Measurements from ENCODE around the gene C19orf85.

C19orf85 gene

DNA sequence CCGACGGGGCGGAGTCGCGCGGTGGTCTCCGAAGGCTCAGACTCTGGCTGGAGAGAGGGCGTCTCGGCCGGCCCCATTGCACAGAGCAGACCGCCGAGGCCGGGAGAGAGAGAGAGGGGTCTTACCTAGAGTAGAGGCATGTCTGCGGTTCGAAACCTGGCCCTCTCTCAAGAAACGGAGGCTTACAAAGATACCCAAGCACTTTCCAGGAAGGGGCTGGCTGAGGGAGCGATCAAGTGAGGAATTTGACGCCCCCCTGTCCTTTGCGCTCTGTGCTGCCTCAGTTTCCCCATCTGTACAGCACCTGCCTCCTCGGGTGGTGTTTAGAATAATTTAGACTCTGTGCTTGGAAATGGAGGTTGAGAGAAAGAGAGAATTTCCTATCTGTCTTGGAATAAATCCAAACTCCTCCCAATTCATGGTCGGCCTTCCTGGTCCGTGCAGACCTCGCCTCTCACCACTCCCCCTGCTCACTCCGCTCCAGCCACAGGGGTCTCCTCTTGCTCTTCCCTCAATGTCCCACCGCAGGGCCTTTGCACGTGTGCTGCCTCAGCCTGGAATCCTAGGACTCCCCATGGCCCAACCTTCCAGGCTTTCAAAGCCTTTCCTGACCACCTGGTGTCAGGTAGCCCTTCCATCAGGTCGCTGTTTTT lies 2.5 kb downstream of the C19orf85 start:
- peak; percentile 80 for TF ChIP-seq ZBTB7A (IDR thresholded peaks at IDR 0.05; ENCODE audit: low read depth)
- TF ChIP-seq, protein P1, sequence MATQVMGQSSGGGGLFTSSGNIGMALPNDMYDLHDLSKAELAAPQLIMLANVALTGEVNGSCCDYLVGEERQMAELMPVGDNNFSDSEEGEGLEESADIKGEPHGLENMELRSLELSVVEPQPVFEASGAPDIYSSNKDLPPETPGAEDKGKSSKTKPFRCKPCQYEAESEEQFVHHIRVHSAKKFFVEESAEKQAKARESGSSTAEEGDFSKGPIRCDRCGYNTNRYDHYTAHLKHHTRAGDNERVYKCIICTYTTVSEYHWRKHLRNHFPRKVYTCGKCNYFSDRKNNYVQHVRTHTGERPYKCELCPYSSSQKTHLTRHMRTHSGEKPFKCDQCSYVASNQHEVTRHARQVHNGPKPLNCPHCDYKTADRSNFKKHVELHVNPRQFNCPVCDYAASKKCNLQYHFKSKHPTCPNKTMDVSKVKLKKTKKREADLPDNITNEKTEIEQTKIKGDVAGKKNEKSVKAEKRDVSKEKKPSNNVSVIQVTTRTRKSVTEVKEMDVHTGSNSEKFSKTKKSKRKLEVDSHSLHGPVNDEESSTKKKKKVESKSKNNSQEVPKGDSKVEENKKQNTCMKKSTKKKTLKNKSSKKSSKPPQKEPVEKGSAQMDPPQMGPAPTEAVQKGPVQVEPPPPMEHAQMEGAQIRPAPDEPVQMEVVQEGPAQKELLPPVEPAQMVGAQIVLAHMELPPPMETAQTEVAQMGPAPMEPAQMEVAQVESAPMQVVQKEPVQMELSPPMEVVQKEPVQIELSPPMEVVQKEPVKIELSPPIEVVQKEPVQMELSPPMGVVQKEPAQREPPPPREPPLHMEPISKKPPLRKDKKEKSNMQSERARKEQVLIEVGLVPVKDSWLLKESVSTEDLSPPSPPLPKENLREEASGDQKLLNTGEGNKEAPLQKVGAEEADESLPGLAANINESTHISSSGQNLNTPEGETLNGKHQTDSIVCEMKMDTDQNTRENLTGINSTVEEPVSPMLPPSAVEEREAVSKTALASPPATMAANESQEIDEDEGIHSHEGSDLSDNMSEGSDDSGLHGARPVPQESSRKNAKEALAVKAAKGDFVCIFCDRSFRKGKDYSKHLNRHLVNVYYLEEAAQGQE (IDR thresholded peaks at IDR 0.05; ENCODE audit: low read depth): no peak

- TF ChIP-seq YY1 (IDR thresholded peaks at IDR 0.05; ENCODE audit: low read depth) (0 out of 2 replicates have a peak, but pooled peaks have one; percentile 12), TCF12 (IDR thresholded peaks at IDR 0.05; ENCODE audit: low read depth) (no peak), FOXM1 (IDR thresholded peaks at IDR 0.05; ENCODE audit: borderline replicate concordance, low read depth) (no peak), EGR1 (IDR thresholded peaks at IDR 0.05) (peak; percentile 58; the same call in 1 of the 2 replicates), USF1 (IDR thresholded peaks at IDR 0.05) (peak; percentile 97), EP300 (IDR thresholded peaks at IDR 0.05; ENCODE audit: borderline replicate concordance) (no peak), TAF1 (IDR thresholded peaks at IDR 0.05; ENCODE audit: low read depth) (peak; percentile 53; the same call in 1 of the 2 replicates), ZBTB7A (IDR thresholded peaks at IDR 0.05; ENCODE audit: low read depth) (0 out of 2 replicates have a peak, but pooled peaks have one; percentile 11), NFIC (IDR thresholded peaks at IDR 0.05) (no peak), CEBPB (IDR thresholded peaks at IDR 0.05) (0 out of 2 replicates have a peak, but pooled peaks have one; percentile 7), CREB1 (IDR thresholded peaks at IDR 0.05; ENCODE audit: low read depth) (peak; percentile 61)
- TF ChIP-seq, protein P1 (IDR thresholded peaks at IDR 0.05; ENCODE audit: low read depth): no peak
- TF ChIP-seq, protein P2, sequence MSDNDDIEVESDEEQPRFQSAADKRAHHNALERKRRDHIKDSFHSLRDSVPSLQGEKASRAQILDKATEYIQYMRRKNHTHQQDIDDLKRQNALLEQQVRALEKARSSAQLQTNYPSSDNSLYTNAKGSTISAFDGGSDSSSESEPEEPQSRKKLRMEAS (IDR thresholded peaks at IDR 0.05): peak; percentile 96
Measured at GRCh38 chr19:55461259-55461973, 3.1 kb downstream of the C19orf85 start, which contains the start of gene ISOC2. TSS of gene ISOC2 (minus strand) at chr19:55461642. CDS start at chr19:55456486, 5,156 bp downstream.

- no peak for TF ChIP-seq TAF1 (IDR thresholded peaks at IDR 0.05; ENCODE audit: low read depth)
- TF ChIP-seq, protein P2 (IDR thresholded peaks at IDR 0.05): no peak
Measured at GRCh38 chr19:55460670-55461258, 3.8 kb downstream of the C19orf85 start.

GRCh38 chr19:55459950-55460657 lies 4.4 kb downstream of the C19orf85 start:
- TF ChIP-seq, protein P1 (IDR thresholded peaks at IDR 0.05; ENCODE audit: low read depth): no peak
- TF ChIP-seq EP300 (IDR thresholded peaks at IDR 0.05; ENCODE audit: borderline replicate concordance): no peak
- no peak for TF ChIP-seq YY1 (IDR thresholded peaks at IDR 0.05; ENCODE audit: low read depth)
- TF ChIP-seq TCF12 (IDR thresholded peaks at IDR 0.05; ENCODE audit: low read depth): no peak
- peak; percentile 65; the same call in 1 of the 2 replicates for TF ChIP-seq NFIC (IDR thresholded peaks at IDR 0.05)
- TF ChIP-seq CEBPB (IDR thresholded peaks at IDR 0.05): no peak
